Astrocyte of the spinal cord (primary cell): Measurements from ENCODE around the gene SLC12A2.
A peak's percentile ranks its signal among the peaks of the same experiment; 100 is the strongest.

Experiments used
- DNase-seq: peaks from one replicate; pipeline ENCODE4 v3.0.0; 2011; ENCODE audit warnings: low read depth, low spot score
- H3K4me3 ChIP-seq: 2 replicates; pipeline ENCODE4 v1.5.1; 2011; ENCODE audit warnings: low read depth, mild to moderate bottlenecking, low read length, moderate library complexity
- in situ Hi-C: cut with HindIII; loops from 2 replicates; pipeline ENCODE4 v1.10.0; 2017; ENCODE audit warnings: low sequenced_read_pairs
- TF ChIP-seq, protein P1 (sequence below): IDR thresholded peaks from 2 replicates; pipeline ENCODE4 v1.5.1; 2012; ENCODE audit warnings: low read depth, mild to moderate bottlenecking, low read length, inconsistent platforms

The SLC12A2 gene

DNA sequence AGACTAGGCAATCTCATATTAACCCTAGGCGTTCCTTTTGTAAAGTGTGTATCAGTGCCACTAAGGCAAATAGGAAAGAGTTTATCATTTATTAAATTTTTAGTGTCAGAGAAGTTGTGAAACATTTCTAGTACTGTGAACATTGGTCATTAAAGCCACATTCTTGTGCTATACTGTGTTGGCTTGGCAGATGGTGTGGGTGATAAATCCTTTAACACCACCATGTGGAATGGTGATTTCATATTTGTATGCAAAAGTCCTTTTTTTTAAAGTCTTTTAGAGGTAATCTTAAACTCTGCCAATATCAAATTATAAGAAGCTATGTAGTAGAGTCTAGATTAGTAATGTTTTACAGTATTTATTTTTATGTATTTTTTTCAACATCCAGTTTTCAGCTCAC, 18.1 kb downstream of the SLC12A2 start:
- DNase-seq = no peak
- H3K4me3 ChIP-seq = no peak overlapping the region
- TF ChIP-seq, protein P1, sequence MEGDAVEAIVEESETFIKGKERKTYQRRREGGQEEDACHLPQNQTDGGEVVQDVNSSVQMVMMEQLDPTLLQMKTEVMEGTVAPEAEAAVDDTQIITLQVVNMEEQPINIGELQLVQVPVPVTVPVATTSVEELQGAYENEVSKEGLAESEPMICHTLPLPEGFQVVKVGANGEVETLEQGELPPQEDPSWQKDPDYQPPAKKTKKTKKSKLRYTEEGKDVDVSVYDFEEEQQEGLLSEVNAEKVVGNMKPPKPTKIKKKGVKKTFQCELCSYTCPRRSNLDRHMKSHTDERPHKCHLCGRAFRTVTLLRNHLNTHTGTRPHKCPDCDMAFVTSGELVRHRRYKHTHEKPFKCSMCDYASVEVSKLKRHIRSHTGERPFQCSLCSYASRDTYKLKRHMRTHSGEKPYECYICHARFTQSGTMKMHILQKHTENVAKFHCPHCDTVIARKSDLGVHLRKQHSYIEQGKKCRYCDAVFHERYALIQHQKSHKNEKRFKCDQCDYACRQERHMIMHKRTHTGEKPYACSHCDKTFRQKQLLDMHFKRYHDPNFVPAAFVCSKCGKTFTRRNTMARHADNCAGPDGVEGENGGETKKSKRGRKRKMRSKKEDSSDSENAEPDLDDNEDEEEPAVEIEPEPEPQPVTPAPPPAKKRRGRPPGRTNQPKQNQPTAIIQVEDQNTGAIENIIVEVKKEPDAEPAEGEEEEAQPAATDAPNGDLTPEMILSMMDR = no peak
- in situ Hi-C loops = no loop called here

DNA sequence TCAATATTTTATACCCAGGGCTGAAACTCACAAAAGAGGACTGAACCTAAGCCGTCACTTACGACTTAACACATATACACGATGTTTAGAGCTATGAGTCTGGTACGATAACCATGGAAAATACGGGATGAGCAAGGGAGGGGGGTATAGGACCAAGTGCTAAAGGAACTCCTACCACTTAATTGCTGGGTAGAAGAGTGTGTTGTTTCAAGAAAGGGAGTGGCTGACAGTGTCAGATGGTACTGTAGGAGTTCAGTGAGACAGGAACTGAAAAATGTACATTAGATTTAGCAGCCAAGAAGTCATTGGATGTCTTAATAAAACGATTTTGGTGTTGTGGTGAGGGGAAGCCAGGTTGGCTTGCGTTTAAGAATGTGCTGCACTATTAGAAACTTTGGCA, 21.6 kb downstream of the SLC12A2 start:
- TF ChIP-seq, protein P1 = no peak
- no peak for DNase-seq
- in situ Hi-C loops = no loop called here
- H3K4me3 ChIP-seq = no peak overlapping the region

DNA sequence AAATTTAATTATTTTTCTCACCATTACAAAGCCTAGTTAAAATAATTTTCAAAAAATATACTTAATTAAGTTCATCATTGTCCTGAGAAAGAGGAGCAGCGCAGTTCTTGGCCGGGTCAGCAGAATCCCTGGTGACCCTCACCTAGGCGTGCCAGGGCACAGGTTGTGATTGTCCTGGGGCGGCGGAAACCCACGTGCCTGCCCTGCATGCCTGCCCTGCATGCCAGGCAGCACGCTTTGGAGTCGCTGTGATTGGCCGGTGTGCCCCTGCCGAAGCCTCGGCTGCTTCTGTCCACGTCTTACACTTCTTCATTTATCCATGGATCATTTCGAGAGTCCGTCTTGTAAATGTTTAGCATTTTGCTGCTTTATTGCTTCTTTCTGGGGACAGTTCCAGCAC, 25.6 kb downstream of the SLC12A2 start:
- in situ Hi-C loops = no loop called here

DNA sequence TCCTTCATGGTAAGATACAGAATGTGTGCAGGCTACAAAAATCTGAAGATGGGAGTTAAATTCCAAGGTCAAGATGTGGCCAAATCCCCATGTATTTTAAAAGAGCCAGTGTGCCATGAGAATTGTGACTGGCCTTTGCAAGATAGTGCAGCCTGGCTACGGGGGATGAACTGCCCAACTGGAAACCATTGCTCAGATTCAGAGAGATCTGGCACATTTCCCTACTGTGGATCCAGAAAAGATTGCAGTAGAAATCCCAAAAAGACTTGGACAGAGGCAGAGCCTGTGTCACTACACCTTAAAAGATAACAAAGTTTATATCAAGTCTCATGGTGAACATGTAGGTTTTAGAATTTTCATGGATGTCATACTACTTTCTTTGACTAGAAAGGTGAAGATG, 26.2 kb downstream of the SLC12A2 start:
- in situ Hi-C loops = no loop called here
- H3K4me3 ChIP-seq = no peak overlapping the region
- TF ChIP-seq, protein P1 = no peak
- no peak for DNase-seq

More for the DNA sequence above, 25.6 kb downstream of the SLC12A2 start:
- DNase-seq = no peak
- TF ChIP-seq, protein P1 = no peak
- no peak overlapping the region for H3K4me3 ChIP-seq

DNA sequence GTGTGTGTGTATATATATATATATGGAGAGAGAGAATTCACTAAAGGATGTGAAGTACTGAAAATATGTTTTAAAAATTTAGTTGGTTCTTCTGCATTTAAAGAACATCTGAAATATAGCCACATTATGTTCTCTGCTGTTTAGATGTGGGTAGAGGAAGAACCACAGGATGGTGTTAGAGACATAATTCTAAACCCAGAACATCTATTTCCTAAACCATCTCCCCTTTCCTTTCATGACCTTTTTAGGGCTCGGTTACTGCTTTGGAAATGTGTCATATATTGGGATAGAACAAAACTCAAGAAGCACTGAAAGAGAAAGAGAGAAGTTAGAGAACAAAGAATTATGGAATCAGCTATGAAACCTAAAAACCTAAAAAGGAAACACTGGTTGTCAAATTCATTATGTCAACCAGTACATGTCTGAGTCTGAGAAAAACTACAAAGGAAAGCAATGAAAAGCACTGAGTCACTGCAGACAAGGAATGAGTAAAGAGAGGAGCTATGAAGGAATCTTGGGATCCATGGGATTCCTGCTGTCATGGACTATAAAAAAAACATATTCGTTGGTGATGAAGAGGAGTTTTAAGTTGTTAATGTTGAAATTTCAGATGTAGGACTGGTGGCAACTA, 28.4 kb downstream of the SLC12A2 start:
- TF ChIP-seq, protein P1 = no peak

DNA sequence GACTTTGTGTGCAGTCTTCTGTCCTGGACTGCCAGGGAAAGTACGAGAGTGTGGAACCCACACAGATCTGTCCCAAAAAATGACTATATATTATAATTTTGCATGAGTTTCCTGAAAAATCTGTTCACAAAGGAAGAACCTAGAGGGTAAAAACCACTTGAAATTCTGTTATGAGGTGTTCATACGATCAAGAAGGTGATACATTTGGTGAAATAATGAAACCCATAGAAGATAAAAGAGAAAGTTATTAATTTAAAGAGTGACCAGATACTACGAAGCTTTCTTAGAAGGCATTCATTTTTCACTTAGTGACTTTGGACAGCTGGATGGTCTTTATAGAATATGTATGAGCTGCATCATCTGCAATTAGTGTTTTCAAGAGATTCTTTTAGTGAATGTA, 32.9 kb downstream of the SLC12A2 start:
- DNase-seq = no peak
- in situ Hi-C loops = no loop called here
- H3K4me3 ChIP-seq = no peak overlapping the region
- TF ChIP-seq, protein P1 = no peak

More for the DNA sequence above, 28.4 kb downstream of the SLC12A2 start:
- no peak overlapping the region for H3K4me3 ChIP-seq
- peak; percentile 63 for DNase-seq
- in situ Hi-C loops = no loop called here

DNA sequence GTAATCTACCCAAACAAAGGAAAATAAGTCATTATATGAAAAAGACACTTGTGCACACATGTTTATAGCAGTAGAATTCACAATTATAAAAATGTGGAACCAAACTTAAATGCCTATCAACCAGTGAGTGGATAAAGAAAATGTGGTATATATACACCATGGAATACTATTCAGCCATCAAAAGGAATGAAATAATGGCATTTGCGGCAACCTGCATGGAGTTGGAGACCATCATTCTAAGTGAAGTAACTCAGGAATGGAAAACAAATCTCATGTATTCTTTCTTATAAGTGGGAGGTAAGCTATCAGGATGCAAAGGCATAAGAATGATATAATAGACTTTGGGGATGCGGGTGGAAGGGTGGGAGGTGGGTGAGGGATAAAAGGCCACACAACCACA, 34.6 kb downstream of the SLC12A2 start:
- no peak for DNase-seq
- TF ChIP-seq, protein P1 = no peak
- in situ Hi-C loops = no loop called here
- no peak overlapping the region for H3K4me3 ChIP-seq
